NCI-H2029 treated with DMSO at 0.1 percent for 48 hours (cell line): ENCODE results near the gene OR11H1.
"Not testable (repeated sequence)": the region's sequence is repeated elsewhere in the genome, so short reads cannot be mapped to it uniquely, and the experiment has no call there.

Experiments used
- DNase-seq: peaks from one replicate; lab custom pipeline; 2025; lab: John Stamatoyannopoulos, UW

OR11H1 gene

GRCh38 chr22:15527892-15528291 is at the start of gene OR11H1:
OR11H1 (plus strand) TSS chr22:15528192; CDS start chr22:15528192, 0 bp downstream.
- DNase-seq = not testable (repeated sequence)

GRCh38 chr22:15509967-15510366 is 18.0 kb upstream of the OR11H1 start:
- not testable (repeated sequence) for DNase-seq

- not testable (repeated sequence) for DNase-seq
Measured at GRCh38 chr22:15515896-15516295, 12.1 kb upstream of the OR11H1 start.

- DNase-seq = not testable (repeated sequence)
Measured at GRCh38 chr22:15553767-15554166, 25.8 kb downstream of the OR11H1 start.

GRCh38 chr22:15563461-15563860 is 35.5 kb downstream of the OR11H1 start:
- DNase-seq = not testable (repeated sequence)

GRCh38 chr22:15565063-15565462 is 37.1 kb downstream of the OR11H1 start:
- not testable (repeated sequence) for DNase-seq
